NCI-H345 (cell line): Measurements from ENCODE around the gene ZNF827.
"Not testable (repeated sequence)": the region's sequence is repeated elsewhere in the genome, so short reads cannot be mapped to it uniquely, and the experiment has no call there.

Experiments
- DNase-seq: peaks from one replicate; lab custom pipeline; 2025; lab: John Stamatoyannopoulos, UW

Gene ZNF827

DNA sequence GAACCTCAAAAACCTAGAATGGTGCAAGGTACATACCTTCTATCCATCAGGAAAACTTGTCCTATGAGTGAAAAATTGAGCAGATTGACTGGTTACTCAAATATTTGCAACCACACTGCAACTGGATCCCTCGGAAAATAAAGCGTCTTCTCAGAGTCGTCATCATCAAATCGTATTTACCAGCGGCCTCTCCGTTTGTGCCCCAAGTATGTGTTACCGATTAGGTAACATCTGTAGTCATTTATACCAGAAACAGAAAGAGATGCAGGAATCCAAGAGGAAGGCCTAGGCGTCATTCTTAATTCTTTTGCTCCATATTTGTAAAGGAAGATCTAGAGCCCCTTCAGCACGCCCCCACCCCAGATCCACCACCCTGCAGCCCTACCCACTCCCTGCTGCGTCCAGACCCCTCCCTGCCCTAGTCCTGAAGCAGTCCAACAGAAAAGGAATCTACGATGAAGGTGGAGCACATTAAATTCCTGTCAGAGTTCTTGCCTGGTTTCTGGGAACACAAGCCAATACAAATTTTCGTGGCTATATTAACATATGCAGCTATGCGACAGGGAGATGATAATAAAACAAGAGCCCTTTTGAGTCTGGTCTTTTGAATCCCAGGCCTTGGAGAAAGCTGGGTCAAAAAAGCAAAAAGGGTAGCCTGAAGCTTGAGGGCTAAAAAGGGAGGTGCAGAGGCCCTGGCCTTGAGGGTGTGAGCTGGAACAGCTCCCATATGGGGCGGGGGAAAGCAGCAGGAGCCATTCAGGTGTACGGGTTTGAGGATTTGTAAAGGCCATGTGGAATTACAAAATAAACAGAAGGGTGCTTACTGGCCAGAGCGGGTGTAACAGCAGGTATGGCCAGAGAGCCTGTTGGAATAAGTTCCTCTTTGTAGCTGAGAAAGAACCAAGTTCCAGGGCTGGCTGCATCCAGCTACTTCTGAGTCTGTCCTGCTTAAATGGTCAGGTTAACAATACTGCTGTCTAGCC lies 77.0 kb downstream of the ZNF827 start:
- no peak for DNase-seq

DNA sequence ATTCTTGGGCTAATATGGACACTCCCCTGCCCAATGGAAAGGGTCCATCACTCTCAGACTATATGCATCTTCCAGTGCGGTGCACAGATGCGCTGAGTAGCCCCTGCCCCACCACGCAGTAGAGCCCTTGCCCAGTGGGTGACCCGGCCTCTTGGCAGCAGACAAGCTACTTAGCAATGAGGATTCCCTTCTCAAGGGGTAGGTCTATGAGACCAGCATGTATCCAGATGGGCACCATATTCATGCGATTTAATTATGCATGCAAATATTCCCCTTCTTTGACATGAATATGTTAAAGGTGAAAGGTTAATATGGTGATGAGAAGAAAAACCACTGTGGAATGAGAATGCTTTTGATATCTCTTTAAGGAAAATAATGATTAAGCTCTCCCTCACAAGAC lies 77.7 kb downstream of the ZNF827 start:
- no peak for DNase-seq

DNA sequence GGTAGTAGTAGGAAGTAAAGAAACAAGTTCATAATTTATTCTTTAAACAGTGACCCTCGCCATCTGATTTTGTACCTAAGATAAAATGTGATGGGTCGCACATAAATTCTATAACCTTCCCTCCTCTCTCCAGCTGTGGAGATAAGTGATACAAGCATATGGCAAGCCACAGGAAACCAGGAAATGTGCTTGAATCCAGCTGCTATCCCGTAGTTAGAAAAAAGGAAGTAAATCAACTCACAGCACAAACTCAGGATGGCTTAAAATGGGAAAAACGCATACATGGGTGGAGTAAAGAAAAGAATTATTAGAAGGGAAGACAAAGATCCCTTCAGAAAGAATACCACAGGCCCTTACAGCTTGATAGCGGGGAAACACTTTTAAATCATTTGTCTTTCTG lies 78.2 kb downstream of the ZNF827 start:
- DNase-seq, result no peak

DNA sequence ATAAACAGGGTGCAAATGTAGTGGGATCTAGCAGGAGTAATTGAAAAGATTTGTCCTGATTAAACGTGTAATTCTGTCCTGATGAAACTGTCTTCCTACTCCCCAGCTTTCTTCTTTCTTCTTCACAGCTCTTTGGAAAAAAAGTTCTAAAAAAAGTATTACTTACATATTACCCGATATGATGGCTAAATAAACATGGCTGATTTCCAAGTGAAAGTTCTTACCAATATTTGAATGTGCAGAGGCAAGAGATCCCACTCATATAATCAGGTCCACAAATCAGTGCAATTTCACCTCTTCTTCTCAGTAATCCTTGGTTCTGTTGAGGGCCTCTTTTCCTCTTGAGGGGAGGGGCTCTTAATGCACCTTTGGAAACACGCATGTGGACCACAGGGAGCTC lies 78.7 kb downstream of the ZNF827 start:
- DNase-seq, result no peak

DNA sequence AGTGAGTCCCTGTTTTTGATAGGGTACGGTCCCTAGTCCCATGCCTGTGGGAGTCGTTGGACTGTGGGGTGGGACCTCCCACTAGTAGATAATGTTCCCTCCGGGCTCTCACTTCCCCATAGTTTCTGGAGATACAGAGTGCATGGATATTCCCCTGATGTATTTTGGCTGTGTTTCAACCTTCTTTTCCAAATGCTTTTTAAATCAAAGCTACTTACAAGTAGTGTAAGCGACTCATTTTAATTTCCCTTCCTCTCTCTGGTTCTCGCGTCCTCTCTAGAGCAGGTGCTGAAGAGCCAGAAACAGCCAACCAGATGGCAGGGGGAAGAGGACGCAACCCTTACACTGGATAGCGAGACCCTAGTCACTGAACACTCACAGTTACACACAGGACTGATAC lies 79.2 kb downstream of the ZNF827 start:
- DNase-seq, result no peak

DNA sequence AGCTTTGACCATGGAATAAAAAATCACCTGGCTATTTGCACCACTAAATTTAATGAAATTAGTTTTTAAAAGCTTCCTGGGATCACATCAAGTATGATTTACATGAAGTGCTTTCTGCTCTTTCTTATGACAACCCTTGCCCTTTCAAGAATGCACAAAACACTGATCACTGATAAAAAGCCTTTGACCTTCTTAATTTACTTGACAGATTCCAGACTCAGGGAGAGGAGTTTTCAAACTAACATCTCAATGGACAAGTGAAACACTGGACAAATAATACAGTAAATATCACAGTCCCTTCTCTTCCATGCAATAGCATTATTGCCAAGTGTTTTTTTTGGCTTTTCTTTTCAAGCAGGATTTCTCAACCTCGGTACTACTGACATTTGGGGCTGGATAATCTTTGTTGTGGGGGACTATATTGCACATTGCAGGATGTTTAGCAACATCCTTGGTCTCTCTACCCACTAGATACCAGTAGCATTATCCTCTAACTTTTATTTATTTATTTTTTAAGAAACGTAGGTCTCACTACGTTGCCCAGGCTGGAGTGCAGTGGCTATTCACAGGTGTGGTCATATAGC lies 86.3 kb downstream of the ZNF827 start:
- no peak for DNase-seq

DNA sequence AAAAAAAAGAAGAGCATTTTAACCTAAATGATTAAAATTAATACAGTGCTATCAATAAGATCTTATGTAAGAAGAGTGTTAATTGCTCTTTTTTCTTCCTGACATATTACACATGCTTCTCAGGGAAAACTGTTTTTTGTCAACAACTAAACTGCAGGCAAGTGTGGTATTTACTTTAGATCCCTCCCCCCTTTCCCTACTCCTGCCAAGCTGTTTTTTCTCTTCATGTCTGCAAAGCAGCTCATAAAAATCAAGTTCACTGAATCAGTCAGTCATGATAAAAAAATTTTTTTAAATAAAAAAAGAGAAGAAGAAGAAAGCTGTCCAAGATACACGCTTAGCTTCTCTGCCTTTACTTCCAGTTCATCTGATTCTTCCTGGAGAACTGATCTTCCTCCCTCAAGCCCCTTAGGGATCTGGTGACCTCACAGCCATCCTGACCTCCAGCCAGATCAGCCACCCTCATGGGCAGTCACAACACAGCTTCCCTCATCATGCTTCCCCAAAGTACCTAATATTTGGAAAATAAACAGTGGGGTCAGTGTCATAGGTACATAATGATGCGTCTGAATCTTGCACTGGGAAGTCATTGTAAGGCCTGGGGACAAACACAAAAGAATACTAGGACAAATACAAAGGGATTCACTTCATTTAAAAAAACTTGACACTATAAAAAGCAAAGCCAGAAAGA lies 87.0 kb downstream of the ZNF827 start:
- DNase-seq, result no peak

DNA sequence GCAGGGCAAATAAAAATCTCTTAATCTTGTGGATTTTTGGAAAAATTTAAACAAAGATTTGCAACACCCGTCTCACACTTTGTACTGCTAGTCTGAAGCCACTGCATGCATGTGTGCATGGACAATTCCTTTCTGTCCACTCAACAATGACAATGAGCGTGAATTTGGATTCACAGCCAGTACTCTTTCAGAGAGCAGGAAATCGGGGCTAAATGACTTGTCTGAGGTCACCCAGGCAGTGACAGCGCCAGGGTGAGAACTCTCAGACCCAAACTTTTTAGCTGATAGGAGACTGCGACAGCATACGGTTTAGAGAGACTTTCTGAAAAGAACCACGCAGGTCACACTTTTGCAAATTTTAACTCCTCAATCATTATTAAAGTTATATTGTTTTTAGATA lies 90.9 kb downstream of the ZNF827 start:
- DNase-seq, result no peak

DNA sequence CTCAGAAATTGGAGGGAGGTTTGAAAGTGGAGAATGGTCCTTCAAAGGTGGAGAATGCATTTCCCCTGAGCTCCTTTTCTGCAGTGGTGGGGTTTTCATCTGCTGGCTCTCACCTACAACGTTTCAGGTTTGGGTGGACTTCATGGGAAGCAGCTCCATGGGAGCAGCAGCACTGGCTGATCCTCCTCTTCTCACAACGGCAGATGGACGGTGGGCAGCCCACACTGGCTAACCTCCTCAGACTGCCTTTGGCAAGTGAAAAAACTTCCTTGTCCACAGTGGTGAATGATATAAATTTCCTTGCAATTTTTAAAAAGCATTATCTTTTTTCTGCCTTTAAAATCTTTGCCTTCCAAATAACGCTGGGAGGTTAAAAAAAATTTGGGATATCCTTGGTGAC lies 93.5 kb downstream of the ZNF827 start:
- no peak for DNase-seq

DNA sequence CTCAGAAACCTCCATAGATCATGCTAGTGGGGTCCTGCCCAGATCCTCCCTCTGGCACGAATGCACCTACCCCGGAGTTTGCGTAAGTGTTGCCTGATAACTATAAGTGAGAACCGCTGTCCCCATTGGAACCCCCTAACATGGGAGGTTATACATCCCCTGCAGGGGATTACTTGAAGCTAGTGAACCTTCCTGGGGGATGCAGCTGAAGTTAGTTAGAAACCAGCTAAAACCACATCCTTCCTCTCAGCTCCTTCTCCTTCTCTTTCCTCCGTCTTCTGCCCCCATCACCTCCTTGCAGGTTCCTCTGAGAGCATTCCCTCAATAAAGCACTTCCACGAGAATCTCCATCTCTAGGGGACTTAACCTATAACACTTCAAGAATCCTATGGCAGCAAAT lies 95.0 kb downstream of the ZNF827 start:
- DNase-seq, result no peak

DNA sequence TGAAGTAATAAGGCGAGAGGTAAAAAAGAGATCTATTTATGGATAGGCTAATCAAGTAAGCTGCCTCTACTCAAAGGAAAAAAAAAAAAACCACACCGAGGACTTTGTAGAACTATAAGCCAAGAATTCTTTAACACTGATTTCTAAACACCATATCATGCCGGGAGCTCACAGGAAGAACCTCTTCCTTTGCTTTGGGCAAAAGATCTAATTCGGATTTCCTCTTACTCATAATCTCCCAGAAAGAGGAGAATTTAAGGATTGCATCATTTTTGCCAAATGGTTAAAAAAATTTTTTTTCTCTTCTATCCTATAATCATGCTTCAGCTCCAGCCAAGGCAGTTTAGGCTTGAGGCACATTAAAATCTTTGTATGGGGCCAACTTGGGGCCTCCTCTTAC lies 95.5 kb downstream of the ZNF827 start:
- DNase-seq, result no peak

DNA sequence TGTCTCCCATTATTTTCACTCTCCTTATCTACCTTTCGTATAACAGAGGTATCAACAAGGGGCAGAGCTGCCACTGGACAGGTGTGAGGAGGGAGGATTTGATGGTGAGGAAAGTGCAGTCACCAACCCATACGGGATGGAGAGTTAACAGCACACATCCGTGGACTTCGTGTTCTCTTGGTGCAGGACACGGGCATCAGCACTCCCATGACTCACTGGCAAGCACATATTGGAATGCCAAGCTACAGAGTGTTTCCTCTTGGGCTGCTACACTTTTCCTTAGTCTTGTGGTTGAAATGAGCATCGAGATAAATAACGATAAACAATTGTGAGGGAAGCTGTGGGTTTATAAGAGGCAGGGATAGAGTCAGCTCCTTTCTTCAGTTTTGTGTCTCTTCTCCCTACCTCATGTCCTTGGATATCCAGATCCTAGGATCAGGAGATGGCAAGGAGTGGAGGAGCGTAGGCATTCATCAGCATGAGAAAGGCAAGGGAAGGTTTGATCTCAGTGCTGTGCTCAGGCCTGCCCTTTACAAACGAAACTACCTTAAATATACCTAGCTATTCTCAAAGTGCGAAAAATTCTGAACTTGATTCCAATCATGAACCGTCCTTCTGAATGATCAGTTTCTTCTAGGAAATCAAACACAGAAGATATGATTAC lies 96.3 kb downstream of the ZNF827 start:
- no peak for DNase-seq

DNA sequence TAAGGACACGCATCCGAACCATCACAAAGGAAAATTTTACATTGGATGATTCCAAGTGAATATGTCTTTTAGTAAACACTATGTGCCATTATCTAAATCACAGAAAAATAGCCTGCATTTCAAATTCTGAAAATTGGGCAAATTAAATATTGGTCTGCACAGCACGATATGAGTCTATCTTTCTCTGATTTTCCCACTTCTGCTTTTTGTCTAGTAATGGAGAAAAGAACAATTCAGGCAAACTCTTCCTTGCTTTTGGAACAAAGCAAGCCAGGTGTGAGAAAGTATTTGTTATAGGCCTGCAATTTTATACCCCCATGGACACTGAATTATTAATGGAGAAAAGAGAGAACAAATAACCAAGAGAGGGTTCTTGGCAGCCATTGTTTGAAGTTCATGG lies 97.8 kb downstream of the ZNF827 start:
- DNase-seq, result no peak

DNA sequence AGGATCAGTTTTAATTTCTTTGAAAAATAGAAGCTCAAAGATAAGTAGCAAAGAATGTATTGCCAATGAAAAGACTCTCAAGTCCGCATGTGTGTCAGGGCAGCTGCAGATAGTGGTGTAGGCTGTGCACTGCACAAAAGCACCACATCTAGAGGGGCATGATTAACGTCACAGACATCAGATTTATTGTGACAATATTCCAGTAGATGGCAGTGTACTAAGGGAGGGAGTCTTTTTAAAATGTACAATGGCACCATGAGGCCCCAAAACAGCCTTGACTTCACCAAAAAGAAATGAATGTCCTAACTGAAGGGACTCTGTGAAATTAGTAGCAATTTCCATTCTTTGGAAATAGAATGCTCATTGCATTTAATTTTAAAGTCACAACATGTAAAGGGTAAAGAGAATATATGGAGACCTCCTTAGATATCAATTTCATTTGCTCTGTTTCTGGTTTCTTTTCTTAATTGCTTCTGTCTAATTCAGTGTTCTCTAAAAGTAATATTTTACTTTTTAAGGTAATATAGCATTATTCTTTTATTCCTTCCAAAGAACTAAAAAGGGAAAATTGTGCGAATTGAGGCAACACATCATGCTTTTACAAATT lies 98.4 kb downstream of the ZNF827 start:
- peak; percentile 5 for DNase-seq

DNA sequence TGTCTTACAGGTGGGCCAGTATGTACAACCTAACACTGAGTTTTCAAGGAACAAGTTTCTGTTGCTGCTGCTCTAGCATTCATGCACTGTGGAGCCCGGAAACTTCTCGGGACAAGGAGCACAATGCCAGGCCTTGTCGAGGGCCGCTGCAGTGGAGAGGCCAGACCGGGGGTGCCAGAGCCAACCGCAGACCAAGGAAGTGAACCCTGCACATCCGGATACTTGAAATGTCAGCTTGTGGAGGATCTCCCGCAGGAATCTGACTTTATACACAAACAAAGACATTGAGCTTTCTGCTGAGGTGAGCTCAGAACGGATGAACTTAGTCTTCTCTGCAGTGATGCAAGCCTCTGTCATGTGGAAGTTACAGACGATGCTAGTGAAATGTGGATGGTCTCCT lies 99.5 kb downstream of the ZNF827 start:
- no peak for DNase-seq

DNA sequence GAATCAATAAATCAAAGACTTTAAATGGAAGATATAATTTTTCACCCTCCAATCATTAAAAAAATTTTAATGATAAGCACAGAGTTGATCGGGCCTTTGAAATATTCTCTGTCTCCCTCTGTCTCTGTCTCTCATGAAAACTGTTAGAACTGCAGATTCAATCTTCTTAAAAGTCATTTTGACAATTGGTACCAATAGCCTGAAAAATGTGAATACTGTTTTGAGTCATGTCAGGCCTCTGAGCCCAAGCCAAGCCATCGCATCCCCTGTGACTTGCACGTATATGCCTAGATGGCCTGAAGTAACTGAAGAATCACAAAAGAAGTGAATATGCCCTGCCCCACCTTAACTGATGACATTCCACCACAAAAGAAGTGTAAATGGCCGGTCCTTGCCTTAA lies 106.2 kb downstream of the ZNF827 start:
- DNase-seq, result not testable (repeated sequence)

DNA sequence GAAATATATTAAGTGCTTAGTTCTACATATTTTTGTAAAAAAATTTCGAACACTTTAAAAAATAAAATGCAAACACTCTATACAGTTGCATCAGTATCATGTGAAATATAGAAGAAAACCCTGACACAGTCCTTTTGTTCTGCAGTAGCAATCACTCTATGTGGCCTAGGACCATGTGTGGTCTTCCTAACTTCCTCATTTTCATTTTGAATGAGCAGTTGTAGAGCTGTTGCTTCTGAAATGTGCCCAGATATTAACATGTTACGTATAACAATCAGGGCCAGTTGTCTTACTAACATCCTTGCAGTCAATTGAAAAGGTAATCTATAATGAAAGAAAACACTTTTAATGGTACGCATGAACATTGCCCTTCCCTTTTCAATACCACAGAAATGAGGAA lies 107.9 kb downstream of the ZNF827 start:
- no peak for DNase-seq

DNA sequence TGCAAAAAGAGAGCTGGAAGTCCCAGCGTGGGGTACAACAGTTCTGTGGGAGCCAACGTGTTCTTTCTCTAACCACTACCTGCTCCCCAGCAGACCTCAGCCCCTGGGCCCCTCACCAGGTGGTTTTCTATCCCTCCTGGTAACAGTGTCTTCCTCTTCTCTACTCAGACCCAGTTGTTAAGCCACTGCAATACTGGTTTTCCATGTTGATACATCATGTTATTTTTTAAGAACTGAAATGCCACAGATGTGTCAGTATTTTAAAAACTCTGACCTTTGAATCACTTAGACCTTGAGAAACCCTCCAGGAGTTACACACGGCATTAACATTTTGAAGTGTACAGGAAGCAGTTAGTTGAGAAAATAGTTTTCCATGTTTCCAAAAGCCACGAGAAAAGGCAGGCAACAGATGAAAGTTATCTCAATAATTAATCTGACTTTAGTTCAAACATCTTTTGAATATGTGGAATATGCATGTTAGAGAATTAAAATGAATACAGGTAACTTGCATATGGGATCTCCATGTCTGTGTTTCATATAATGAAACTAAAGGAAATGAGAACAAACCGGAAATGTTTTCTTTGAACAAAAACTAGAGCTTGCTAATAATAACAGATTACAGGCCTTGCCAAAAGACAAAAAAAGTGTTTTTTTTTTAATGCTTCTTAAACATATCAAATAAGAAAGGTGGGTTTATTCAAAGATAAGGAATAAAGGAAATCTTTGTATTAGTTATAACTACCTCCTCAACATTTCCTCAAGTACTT lies 108.8 kb downstream of the ZNF827 start:
- no peak for DNase-seq

DNA sequence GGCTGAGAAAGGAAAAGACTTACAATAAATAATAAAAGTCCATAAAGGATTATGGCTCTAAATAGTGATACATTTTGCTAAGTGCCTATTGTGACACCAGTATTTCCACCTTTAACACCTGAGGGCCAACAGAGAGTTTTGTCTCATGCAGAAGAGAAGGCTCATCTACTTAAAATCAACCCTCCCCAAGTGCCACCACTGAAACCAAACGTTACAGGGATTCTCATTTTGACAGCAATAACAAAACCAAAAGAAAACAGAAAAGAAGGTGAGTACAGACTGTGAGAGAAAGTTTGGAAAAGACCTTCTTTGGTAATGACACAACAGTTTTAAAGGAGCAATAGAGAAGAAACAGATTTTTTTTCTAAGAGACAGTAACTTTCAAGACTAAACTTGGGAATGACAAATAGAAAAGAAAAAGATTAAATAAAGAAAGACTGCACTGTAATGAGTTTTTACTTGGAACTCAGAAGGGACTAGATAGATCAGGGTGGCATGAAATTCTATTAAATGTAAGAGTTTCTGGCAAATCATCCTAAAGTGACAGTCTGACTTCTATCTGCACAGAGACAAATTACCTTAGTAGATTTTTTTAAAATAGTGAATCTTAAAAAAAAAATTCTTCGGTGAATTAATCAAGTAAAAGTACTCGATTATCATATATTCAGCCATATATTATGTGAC lies 109.7 kb downstream of the ZNF827 start:
- DNase-seq, result no peak

DNA sequence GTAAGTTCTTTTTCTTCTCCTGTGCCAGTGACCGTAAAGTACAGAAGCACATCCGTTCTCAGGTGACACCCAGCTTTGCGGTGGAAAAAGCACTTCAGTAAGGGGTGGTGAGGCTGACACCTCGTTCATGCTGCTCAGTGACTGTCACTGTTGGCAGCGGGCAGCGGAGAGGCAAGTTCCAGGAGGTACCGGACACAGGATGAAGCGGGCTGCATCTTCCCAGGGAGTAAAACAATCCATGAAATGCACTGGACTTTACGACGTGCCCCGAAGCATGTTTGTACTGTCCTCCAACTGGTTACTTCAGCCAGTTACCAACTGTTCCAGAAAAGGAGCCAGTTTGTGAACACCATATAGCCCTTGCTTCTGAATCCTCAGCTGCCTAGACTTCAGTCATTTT lies 110.7 kb downstream of the ZNF827 start:
- DNase-seq, result no peak

DNA sequence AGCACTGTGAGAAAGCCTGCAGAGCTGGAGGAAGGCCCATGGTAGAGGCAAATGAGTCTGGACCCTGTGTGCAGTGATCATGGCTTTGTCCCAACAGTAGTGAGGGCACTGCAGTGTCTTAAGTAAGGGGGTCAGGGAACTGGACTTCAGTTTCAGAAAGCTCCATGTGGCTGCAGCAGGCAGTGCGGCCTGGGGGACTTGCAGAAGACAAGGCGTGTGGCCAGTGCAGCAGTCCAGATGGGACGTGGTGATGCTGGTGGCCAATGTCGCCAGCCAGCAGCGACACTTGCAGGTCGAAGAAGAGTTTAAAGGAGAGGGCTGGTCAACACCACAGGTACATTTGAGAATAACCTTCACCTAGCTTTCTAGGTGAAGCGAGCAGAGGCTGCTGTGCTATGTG lies 113.4 kb downstream of the ZNF827 start:
- DNase-seq, result no peak
